RPMI8226 (cell line): ENCODE data around the gene GRIA1.

Source experiments
- DNase-seq: peaks from one replicate; pipeline ENCODE4 v3.0.0-alpha.2; 2015

GRIA1 gene

DNA sequence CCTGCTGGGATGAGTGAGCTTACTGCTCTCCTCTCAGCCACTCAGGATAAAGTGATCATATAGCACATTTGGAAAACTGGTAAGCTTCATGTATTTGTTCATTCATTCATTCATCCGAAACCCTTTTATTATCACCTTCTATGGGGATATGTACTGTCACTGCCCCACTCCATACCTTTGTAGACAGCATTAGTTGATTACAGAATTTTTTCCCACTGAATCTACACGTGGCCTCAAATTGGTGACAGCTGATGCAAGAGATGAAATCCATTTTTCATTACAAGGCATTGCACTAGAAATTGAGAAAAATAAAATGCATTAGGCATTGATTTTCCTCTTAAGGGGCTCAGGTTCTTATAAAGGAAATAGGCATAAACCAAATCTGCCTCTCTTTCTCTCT is 9.7 kb downstream of the GRIA1 start:
- no peak for DNase-seq

DNA sequence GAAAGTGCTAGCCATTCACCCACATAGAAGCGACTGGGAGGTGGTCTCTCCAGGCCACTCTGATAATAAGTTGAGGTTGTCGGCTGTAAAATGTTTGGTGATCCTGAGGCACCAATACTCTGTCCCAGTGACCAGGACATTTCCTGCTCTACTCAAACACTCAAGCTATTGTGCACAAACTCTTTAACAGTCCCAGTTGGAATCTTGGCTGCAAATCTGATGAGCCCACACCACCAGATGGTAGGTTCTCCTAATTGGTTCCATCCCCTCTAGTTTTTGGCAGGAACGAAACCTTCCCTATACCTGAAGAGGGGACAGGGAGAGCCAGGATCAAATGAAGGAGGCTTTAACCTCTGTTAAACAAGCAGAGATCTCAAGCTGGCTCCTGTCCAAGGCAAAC is 14.3 kb downstream of the GRIA1 start:
- DNase-seq = no peak

DNA sequence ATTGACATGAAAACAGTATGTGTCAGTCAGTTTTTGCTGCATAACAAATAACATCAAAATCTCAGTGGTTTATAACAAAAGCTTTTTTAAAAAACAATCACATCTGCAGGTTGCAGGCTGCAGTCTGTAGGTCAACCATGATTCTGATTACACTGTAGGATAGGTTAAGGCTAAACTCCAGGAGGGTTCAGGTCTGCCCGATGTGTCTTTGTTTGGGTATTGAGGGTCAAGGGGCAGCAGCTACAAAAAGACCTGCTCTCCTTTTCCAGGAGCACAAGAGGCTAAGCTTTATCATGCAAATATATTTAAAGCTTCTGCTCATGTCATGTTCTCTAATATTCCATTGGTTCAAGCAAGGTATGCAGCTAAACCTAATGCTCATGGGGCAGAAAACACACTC is 18.2 kb downstream of the GRIA1 start:
- no peak for DNase-seq

DNA sequence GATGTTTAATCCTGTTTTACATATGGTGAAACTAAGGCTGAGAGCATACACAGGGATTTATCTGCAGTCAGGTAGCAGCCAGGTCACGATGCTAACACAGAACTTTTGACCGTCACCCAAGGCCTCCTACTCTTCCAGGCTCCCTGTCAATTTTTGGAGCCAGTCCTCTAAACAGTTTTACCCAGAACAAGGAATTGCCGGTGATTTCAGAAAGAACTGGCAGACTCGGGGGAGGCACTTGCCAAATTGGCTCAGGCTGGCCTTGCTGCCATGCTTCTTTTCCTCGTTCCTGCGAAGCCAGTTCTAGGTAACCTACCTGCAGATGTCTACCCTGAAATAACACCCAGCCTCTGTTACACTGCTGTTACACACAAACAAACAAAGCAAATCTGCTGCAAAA is 21.2 kb downstream of the GRIA1 start:
- DNase-seq = no peak

DNA sequence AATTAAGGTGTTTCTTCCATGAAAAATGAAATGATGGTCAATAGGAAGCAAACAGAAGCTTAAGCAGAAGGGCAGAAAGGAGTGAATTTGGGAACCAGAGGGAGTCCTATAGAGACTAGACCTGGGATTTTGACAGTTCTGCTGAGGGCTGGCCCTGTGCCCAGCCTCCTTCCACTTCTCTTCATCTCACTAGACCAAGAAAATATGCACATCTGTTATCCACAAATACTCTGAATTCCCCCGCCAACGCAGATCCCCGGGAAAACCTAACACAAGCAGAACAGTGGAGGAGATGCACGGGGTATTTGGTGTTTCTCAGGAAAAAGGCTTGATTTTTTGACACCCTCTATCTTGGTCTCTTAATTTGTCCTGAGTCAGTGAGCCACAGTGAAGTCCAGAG is 22.7 kb downstream of the GRIA1 start:
- DNase-seq = no peak

DNA sequence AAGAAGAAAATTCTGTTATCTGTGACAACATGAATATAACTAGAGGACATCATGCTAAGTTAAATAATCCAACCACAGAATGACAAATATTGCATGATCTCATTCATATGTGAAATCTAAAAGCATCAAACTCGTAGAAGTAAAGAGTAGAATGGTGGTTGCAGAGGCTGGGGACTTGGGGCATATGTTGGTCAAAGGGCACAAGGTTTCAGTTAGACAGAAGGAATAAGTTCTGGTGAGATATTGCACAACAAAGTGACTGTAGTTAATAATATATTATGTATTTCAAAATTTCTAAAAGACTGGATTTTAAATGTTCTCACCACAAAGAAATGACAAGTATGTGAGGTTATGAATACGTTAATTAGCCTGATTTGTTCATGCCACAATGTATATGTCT is 24.8 kb downstream of the GRIA1 start:
- no peak for DNase-seq

DNA sequence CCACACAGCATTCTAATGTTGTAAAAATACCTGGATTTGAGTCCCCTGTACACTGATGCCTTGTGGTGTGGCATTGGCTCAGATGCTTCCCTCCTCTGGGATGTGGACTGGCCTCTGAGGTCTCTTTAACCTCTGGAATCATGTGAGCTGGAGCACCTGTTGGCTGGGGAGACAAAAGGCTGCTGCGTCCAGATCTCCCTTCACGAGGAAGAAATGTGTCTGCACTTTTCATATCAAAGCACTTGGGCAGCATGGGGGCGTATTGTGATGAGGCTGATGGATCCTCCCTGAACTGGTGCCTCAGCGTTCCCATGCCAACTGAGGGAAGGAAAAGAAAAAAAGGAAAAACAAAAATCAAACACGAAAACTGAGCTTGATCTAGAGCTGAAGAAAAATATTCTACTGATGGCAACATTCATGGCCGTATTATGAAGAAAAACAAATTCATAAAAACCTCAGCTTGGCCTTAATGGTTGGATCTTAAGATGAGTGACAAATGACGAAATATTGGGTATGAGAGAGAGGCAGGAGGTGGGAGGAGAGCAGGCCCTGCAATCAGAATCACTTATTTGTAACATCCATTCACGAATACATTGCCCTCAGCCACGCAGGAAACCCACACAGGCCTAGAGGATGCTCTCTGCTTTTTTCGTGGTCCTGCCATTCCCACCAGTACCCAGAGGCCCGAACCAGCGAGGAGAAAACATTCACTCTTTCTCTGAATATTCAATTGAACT is 26.2 kb downstream of the GRIA1 start:
- DNase-seq = no peak

DNA sequence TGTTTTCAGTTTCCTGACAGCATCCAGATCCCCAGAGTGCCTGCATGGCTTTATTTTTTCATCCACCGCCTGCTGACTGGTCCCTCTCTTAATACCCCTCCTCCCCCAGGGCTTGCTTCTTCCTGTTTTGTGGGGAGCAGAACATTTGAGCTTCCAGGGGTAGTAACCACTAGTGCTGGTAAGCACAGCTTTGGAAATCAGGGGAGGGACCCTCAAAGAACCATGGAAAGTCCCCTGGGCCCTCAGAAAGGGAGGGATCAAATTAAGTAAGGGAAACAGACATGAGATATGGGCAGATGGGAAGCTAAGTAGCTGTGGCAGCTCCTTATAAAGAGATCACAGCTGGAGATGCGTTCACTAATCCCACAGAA is 26.8 kb downstream of the GRIA1 start:
- no peak for DNase-seq

DNA sequence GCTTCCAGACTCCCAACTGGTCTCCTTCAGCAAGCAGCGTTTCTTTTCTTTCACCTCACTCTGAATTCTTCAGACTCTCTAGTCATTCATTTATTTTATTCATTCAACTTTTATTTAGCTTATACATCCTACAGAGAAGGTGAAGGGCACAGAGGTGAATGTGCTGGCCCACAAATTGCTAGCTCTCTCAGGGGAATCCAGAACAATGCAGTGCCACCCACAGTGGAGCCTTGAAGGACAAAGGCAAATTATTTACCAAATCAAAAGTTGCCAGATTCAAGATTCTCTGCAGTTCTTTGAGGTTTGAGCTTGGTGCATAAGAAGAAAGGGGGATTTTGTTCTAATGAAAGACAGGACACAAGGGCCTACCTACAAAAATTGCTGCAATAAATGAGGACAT is 29.7 kb downstream of the GRIA1 start:
- DNase-seq = no peak

DNA sequence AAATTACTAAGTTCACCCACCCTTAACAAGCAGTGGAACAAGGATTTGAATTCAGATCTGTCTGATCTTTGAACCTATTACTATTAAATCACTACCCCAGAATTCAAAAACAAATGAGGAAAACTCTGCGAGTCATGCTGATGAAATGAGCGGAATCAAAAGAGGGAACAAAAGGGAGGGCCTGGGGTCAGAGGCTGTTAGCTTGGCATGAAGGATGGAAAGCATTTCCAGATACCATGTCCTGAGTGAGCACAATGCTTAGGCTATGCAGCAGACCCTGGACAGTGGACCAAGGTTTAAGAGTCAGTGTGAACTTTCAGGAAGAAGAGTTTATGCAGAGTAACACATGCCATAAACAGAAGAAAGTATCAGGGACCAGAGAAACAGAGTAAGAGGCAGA is 30.5 kb downstream of the GRIA1 start:
- DNase-seq = no peak

DNA sequence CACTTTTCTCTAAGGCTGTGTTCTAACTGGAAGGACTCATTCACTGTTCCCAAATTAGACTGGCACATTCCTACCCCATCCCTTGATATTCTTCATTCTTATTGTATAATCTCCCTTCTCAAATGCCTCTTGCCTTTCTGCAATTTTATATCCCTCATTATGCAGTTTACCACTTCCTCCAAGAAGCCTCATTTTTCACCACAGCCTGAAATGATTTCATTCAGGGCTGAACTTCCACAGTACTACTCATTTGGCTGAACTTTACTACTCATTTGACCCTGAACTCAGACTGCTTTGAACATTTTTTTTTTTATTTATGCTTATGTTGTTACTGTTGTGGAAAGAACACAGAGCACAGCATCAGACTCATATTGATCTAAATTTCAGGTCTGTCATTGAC is 32.7 kb downstream of the GRIA1 start:
- DNase-seq = no peak

DNA sequence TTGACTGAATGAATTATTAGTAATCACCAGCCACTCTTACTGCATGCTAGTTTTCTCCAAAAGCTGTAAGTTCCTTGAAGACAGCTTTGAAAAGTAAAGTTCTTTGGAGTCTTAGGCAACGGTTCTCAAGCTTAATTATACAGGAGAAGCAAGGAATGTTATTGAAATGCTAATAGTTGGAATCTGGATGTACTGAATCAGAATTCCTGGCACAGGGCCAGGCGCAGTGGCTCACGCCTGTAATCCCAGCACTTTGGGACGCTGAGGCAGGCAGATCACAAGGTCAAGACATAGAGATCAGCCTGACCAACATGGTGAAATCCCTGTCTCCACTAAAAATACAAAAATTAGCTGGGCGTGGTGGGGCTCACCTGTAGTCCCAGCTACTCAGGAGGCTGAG is 33.4 kb downstream of the GRIA1 start:
- DNase-seq = no peak

DNA sequence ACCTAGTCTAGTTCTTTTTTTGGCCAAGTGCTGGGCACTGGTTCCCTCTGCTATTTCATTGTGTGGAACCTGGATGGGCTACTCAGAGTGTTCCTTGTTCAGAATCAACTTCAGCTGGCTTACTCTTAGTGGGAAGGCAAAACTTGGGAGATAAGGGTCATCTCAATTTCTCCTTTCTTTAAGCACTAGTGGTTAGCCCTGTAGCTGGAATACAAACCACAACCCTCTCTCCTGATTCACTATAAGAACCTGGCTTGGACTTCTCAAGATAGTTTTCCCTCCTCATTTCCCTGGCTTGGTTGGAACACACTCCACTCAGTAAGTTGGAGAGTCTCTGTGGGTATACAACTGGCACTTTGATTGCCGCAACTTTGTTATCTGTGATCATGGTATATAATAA is 35.1 kb downstream of the GRIA1 start:
- DNase-seq = no peak

DNA sequence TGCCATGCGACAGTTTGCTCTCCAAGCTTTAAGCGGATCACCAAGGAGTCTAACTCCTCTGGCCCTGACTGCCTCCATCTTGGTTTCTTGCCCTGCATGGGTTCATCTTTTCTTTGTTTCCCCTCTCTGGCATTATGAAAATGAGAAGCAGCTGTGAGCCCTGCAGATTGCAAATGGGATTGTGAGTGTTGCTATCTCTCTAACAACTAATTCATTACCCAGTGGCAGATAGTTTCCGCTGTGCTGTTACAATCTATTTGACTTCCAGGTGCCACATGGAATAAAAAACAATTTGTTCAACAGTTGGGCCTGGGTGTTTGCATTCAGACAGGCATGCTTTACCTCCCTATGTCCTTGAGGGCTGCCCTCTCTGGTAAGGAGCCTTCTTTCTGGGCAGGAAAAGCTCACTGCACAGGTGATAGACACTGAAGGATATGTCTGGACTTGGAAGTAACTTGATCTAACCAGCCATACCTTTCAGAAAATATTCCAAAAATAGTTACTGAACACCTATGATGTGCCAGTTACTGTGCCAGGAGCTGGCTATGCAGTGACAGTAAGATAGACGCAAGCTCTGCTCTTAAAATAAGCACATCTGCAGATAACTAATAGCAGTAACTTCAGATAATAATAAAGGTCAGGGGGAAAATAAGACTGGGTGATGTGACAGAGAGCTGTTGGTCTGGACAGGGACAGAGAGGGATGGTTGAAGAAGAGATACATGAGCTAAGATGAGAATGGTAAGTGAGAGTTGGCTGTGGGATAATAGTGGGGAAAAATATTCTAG is 40.1 kb downstream of the GRIA1 start:
- DNase-seq = no peak

DNA sequence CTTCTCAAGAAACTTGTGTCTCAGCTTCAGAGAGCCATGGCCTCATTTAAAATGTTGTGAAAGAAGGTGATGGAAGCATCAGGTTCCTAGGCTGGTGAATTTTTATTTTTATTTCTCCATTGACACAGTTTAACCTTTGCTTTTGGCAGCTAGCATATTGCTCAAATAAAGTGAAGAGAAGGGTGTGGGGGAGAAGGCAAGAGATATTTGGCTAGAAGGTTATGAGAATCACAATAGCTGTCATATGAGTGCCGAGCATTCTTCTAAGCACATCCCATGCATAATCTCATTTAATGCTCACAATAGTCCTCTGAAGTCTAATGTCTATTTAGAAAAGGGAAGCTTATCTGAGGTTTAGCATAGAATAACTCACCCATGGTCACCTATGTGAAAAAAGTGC is 43.1 kb downstream of the GRIA1 start:
- no peak for DNase-seq

DNA sequence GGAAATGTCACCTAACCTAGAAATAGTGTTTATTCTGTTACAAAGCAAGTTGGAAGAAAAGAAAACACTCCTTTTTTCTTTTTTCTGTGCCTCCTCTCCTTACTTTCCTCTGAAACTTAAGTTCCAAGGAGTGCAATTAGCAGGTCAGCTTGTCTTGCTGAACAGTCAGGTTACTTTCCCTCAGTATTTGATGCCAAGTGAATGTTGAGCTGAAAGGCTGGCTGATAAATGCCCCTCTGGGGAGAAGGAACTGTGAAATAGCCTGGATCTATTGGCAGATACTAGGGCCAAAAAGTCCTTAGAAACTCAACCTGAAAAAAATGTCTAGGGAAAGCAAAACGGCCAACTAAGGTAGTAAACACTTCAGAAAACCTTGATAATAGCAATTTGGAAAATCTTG is 43.6 kb downstream of the GRIA1 start:
- DNase-seq = no peak

DNA sequence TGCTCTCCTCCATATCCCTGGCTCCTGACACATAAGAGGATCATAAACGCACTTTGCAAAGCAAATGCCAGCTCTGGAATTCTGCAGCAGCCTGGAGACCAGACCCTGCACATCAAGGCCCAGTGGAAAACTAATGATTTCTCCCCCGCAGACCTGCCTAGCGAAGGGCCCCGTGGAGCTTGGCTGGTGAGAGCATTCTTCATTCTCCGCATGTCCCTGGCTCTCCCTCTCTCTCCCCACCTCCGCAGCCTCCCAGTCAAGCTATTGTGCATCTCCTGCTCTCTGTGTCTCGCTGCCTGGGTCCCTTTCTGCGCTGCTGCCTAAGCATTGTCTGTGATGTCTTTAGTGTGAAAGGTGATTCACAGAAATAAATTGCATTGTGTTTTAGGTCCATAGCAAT is 46.7 kb downstream of the GRIA1 start:
- DNase-seq = no peak

DNA sequence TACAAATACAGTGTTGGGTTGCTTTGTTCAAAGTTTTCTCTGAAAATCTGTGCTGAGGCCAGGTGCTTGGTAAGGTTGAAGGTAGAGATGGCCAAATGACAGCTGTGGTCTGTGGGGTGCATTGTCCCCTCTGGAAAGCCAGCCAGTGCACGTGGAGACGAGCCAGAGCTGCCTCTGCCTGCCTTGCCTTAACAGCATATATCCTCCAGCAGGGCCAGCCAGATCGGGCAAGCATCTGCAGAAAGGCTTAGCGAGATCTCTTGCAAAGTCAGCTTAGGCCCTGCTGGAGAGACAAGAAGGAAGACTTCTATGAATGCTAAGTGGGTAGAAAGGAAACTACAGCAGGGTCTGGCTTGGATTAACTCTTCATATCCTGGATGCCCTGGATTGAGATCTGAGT is 49.5 kb downstream of the GRIA1 start:
- no peak for DNase-seq

DNA sequence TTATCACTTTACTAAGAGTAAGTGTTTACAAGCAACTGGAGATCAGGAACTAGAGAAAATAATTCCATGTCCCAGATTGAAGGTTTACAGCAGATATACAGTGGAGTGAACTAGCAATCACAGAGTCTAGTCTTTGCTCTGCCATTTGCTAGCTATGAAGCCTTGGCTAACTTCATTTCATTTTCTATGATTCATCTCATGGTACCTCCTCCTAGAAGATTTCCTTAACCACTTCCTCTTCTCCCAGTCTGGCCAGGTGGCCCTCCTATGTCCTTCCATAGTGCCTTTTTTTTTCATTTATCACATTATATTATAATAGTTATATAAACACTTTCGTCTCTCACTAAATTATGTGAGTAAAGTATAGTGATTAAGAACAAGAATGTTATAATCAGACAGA is 52.1 kb downstream of the GRIA1 start:
- no peak for DNase-seq

DNA sequence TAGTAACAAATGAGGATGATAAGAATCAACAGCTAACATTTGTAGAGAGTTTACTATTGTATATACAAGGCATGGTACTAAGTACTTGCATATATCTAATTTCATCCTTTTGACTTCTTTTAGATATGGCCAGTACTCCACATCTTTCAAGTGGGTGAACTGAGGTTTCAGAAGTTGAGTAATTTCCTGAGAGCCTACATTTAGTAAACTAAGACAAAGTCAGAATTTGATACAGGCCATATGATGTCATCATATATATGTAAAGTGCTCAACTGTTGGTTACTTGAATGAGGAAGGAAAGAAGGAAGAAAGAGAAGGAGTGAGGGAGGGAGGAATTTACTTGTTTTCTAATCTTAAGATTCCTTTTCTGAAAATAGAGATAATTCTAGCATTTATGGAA is 52.8 kb downstream of the GRIA1 start:
- no peak for DNase-seq

DNA sequence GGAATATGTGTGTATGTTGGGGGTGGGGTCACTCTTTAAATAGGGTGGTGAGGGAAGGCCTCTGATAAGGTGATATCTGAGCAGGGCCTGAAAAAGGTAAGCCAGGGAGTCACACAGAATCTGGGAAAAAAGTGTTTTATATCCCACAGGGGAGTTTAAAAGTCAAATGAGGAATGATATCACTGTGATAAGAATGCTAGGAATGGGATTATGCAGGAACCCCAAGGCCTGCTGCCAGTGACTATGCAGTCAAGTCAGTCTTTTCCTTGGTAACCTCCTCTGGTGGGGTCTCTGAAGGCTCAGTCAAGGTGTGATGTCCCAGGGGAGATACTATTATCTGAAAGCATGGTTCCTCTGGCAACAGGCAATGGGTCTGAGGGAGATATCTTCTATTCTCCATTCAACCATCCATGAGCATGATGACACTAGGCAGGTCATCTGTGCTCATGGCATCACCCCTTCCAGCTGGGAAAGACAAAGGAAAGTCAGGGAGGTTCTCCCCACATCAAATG is 53.5 kb downstream of the GRIA1 start:
- DNase-seq = no peak

DNA sequence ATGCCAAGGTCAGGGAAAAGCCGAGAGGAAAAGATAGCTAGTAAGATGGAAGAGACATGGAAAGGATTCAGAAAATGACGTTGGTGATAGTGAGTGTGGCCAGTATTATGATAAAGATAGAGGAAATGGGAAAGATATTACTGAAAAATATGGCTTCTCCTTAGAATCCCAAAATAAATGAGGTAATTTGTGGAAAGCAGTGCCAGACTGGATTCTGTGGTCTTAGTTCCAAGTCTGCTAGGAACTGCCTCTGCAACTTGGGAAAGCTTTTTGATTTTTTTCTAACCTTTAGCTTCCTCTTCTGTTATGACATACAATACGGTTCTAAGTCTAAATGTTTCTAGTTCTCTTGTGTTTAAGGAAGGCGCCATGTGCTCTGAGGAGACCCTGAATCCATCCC is 54.2 kb downstream of the GRIA1 start:
- DNase-seq = no peak

DNA sequence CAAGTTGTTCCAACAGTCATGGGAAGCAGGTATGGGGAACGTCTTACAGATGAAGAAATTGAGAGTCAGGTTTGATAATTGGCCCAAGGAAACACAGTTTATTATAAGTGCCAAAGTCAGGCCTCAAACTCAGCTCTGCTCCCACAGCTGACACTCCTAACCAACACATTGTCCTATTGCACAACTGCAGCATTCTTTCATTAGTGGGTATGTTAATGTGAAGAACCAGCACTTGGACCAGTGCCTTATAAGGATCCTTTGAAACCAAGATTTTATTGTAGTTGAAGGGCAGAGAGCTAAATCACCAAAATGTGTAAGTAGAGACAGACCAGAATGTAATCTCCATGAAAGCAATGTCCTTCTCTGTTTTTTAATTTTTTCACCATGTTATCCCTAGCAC is 56.1 kb downstream of the GRIA1 start:
- no peak for DNase-seq

DNA sequence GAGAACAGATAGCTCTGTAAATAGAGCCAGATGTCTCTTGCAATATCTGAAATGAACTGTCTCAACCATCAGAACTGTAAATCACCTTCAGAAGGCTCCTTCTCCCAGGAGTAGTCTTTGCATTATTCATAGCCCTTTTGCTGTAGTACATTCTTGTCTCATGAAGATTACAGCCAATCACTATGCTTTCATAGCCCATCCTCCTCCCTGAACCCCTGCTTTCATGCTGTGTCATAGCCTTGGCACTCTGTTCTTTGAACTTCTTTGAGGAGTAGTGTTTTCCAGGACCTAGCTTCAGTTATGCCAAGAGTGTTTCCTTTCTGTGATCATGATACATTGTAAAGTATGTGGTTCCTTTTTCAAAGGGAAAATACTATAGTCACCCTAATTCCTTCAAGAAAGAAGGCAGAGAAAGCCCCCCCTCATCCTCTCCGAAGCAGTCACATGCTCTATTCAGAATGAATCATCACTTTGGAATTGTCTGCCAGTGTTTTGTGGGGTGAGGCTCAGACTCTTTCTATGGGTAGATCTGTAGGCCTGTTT is 61.1 kb downstream of the GRIA1 start:
- DNase-seq = no peak
